Measurements from ENCODE around the gene PPP2R2D.
"Not testable (repeated sequence)": the region's sequence is repeated elsewhere in the genome, so short reads cannot be mapped to it uniquely, and the experiment has no call there.

PPP2R2D gene

DNA sequence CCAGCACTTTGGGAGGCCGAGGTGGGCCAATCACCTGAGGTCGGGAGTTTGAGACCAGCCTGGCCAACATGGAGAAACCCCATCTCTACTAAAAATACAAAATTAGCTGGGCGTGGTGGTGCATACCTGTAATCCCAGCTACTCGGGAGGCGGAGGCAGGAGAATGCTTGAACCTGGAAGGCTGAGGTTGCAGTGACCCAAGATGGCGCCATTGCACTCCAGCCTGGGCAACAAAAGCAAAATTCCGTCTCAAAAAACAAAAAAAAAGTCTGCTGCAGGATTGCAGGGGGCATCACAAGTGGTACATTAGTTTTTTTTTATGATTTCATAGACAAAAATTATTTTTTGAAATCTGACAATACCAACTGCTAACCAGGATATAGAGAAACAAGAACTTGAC is 86.0 kb downstream of the PPP2R2D start:
- CTCF ChIA-PET; H3K4me1 ChIP-seq (ENCODE audit: control extremely low read depth in 1 of 4, control insufficient read depth in 4 of 4, insufficient read depth in 4 of 4, low read length in 3 of 4); H3K9me3 ChIP-seq (ENCODE audit: control extremely low read depth in 1 of 5, control insufficient read depth in 4 of 5, insufficient read depth in 2 of 5, low read depth in 1 of 5, low read length in 4 of 5); H3K36me3 ChIP-seq (ENCODE audit: control insufficient read depth in 4 of 4, insufficient read depth in 4 of 4, low read length in 3 of 4); H3K4me3 ChIP-seq (ENCODE audit: control insufficient read depth in 1 of 7, extremely low read depth in 1 of 7, insufficient read depth in 4 of 7, low read depth in 2 of 7, low read length in 6 of 7); POLR2A ChIA-PET; DNase-seq; H3K27ac ChIP-seq (ENCODE audit: insufficient read depth in 1 of 2, low read depth in 1 of 2, low read length in 2 of 2, poor library complexity in 1 of 2, severe bottlenecking in 2 of 2): not testable (repeated sequence)
- H3K27me3 ChIP-seq (replicated peaks in 2 of 5; ENCODE audit: control insufficient read depth in 4 of 5, insufficient read depth in 5 of 5, low read length in 4 of 5) = peaks cover 2 to 21% (median 12%) of the 10 kb centered on the region in 5 experiments
- 98% methylated on average over 5 of the region's 7 CpGs for WGBS (ENCODE audit: insufficient coverage)

DNA sequence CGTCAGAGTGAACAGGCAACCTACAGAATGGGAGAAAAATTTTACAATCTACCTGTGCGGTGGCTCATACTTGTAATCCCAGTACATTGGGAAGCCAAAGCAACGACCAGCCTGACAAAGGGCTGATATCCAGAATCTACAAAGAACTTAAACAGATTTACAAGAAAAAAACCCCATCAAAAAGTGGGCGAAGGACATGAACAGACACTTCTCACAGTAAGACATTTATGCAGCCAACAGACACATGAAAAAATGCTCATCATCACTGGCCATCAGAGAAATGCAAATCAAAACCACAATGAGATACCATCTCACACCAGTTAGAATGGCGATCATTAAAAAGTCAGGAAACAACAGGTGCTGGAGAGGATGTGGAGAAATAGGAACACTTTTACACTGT is 86.5 kb downstream of the PPP2R2D start:
- H3K27me3 ChIP-seq (replicated peaks in 2 of 5; ENCODE audit: control insufficient read depth in 4 of 5, insufficient read depth in 5 of 5, low read length in 4 of 5) = peaks cover 2 to 19% (median 12%) of the 10 kb centered on the region in 5 experiments
- whole genome bisulfite sequencing (ENCODE audit: insufficient coverage) = 92% methylated on average over 3 of the region's 5 CpGs
- H3K36me3 ChIP-seq (ENCODE audit: control insufficient read depth in 4 of 4, insufficient read depth in 4 of 4, low read length in 3 of 4); H3K4me1 ChIP-seq (ENCODE audit: control extremely low read depth in 1 of 4, control insufficient read depth in 4 of 4, insufficient read depth in 4 of 4, low read length in 3 of 4); CTCF ChIA-PET; H3K9me3 ChIP-seq (ENCODE audit: control extremely low read depth in 1 of 5, control insufficient read depth in 4 of 5, insufficient read depth in 2 of 5, low read depth in 1 of 5, low read length in 4 of 5); H3K4me3 ChIP-seq (ENCODE audit: control insufficient read depth in 1 of 7, extremely low read depth in 1 of 7, insufficient read depth in 4 of 7, low read depth in 2 of 7, low read length in 6 of 7); H3K27ac ChIP-seq (ENCODE audit: insufficient read depth in 1 of 2, low read depth in 1 of 2, low read length in 2 of 2, poor library complexity in 1 of 2, severe bottlenecking in 2 of 2); POLR2A ChIA-PET; DNase-seq: not testable (repeated sequence)

DNA sequence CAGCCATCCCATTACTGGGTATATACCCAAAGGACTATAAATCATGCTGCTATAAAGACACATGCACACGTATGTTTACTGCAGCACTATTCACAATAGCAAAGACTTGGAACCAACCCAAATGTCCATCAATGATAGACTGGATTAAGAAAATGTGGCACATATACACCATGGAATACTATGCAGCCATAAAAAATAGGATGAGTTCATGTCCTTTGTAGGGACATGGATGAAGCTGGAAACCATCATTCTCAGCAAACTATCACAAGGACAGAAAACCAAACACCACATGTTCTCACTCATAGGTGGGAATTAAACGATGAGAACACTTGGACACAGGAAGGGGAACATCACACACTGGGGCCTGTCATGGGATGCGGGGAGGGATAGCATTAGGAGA is 87.0 kb downstream of the PPP2R2D start:
- POLR2A ChIA-PET; H3K9me3 ChIP-seq (ENCODE audit: control extremely low read depth in 1 of 5, control insufficient read depth in 4 of 5, insufficient read depth in 2 of 5, low read depth in 1 of 5, low read length in 4 of 5); DNase-seq; H3K4me3 ChIP-seq (ENCODE audit: control insufficient read depth in 1 of 7, extremely low read depth in 1 of 7, insufficient read depth in 4 of 7, low read depth in 2 of 7, low read length in 6 of 7); H3K36me3 ChIP-seq (ENCODE audit: control insufficient read depth in 4 of 4, insufficient read depth in 4 of 4, low read length in 3 of 4); H3K4me1 ChIP-seq (ENCODE audit: control extremely low read depth in 1 of 4, control insufficient read depth in 4 of 4, insufficient read depth in 4 of 4, low read length in 3 of 4); CTCF ChIA-PET; H3K27ac ChIP-seq (ENCODE audit: insufficient read depth in 1 of 2, low read depth in 1 of 2, low read length in 2 of 2, poor library complexity in 1 of 2, severe bottlenecking in 2 of 2): not testable (repeated sequence)
- H3K27me3 ChIP-seq (replicated peaks in 2 of 5; ENCODE audit: control insufficient read depth in 4 of 5, insufficient read depth in 5 of 5, low read length in 4 of 5) = peaks cover 2 to 16% (median 10%) of the 10 kb centered on the region in 5 experiments
- WGBS (ENCODE audit: insufficient coverage) = no CpG with 5 or more reads among the region's 3 CpGs

DNA sequence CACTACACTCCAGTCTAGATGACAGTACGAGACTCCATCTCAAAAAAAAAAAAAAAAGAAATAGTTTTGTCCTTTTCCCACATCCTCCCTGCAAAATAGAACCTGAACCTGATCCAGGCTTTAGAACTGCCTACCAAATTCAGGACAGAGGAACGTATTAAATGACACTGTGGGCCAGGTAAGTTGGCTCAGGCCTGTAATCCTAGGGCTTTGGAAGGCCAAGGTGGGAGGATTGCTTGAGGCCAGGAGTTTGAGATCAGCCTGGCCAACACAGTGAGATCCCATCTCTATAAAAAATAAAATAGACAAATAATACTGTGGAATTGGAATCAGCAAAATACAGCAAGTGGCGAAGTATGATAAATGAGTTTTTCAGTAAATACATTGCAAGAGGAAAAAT is 90.9 kb downstream of the PPP2R2D start:
- Histone ChIP-seq H3K4me1 (ENCODE audit: control extremely low read depth in 1 of 4, control insufficient read depth in 4 of 4, insufficient read depth in 4 of 4, low read length in 3 of 4) (no peaks in the 10 kb centered on the region), H3K36me3 (ENCODE audit: control insufficient read depth in 4 of 4, insufficient read depth in 4 of 4, low read length in 3 of 4) (no peaks in the 10 kb centered on the region), H3K27me3 (replicated peaks in 2 of 5; ENCODE audit: control insufficient read depth in 4 of 5, insufficient read depth in 5 of 5, low read length in 4 of 5) (peaks cover 0 to 4% (median 0%) of the 10 kb centered on the region in 5 experiments), H3K9me3 (ENCODE audit: control extremely low read depth in 1 of 5, control insufficient read depth in 4 of 5, insufficient read depth in 2 of 5, low read depth in 1 of 5, low read length in 4 of 5) (peaks cover 0 to 2% (median 0%) of the 10 kb centered on the region in 5 experiments), H3K4me3 (ENCODE audit: control insufficient read depth in 1 of 7, extremely low read depth in 1 of 7, insufficient read depth in 4 of 7, low read depth in 2 of 7, low read length in 6 of 7) (no peak overlapping the region), H3K27ac (ENCODE audit: insufficient read depth in 1 of 2, low read depth in 1 of 2, low read length in 2 of 2, poor library complexity in 1 of 2, severe bottlenecking in 2 of 2) (no peak overlapping the region)
- ChIA-PET POLR2A (no interaction called here), CTCF (no interaction called here)
- DNase-seq = no peak
- no CpG with 5 or more reads among the region's 3 CpGs for WGBS (ENCODE audit: insufficient coverage)

DNA sequence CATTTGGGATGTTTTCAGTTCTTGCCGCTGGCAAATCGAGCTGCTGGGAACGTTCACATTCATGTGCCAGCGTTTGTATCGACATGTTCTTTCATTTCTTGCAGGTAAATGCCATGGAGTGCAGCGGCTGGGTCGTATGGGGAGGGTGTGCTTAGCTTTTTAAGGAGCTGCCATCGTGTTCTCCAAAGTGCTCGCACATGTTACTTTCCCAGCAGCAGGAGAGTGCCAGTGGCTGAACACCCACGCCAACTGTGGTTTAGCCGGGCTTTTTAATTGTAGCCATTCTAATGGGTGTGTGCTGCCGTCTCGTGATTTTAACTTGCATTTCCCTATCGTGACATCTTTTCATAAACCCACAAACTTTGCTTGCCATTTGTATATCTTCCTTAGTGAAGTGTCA is 92.5 kb downstream of the PPP2R2D start:
- no peaks in the 10 kb centered on the region for H3K9me3 ChIP-seq (ENCODE audit: control extremely low read depth in 1 of 5, control insufficient read depth in 4 of 5, insufficient read depth in 2 of 5, low read depth in 1 of 5, low read length in 4 of 5)
- H3K36me3 ChIP-seq (ENCODE audit: control insufficient read depth in 4 of 4, insufficient read depth in 4 of 4, low read length in 3 of 4) = no peaks in the 10 kb centered on the region
- no peak overlapping the region for H3K4me3 ChIP-seq (ENCODE audit: control insufficient read depth in 1 of 7, extremely low read depth in 1 of 7, insufficient read depth in 4 of 7, low read depth in 2 of 7, low read length in 6 of 7)
- H3K27me3 ChIP-seq (replicated peaks in 2 of 5; ENCODE audit: control insufficient read depth in 4 of 5, insufficient read depth in 5 of 5, low read length in 4 of 5) = peaks cover 0 to 4% (median 0%) of the 10 kb centered on the region in 5 experiments
- no peak overlapping the region for H3K27ac ChIP-seq (ENCODE audit: insufficient read depth in 1 of 2, low read depth in 1 of 2, low read length in 2 of 2, poor library complexity in 1 of 2, severe bottlenecking in 2 of 2)
- ChIA-PET POLR2A (no interaction called here), CTCF (no interaction called here)
- DNase-seq = no peak
- 88% methylated on average over 11 of the region's 14 CpGs for WGBS (ENCODE audit: insufficient coverage)
- H3K4me1 ChIP-seq (ENCODE audit: control extremely low read depth in 1 of 4, control insufficient read depth in 4 of 4, insufficient read depth in 4 of 4, low read length in 3 of 4) = no peaks in the 10 kb centered on the region

DNA sequence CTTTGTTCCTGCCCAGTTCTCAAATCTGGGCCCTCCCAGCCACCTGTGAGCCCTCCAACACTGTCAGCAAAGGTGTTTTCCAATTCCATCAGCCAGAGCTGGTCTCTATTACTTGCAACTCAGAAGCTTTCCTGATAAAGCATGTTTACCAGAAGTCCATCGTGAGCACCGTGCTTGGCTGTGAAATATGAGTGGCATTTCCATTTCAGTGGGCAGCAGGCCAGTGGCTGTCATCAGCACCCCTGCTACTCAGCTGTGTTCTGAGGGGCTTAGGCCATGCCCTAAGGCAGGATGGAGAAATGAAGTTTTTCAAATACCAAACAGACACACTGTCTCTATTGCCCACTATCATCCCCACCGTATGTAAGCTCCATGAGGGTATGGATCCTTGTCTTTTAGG is 93.6 kb downstream of the PPP2R2D start:
- no peak overlapping the region for H3K27ac ChIP-seq (ENCODE audit: insufficient read depth in 1 of 2, low read depth in 1 of 2, low read length in 2 of 2, poor library complexity in 1 of 2, severe bottlenecking in 2 of 2)
- peaks cover 0 to 4% (median 0%) of the 10 kb centered on the region in 5 experiments for H3K27me3 ChIP-seq (replicated peaks in 2 of 5; ENCODE audit: control insufficient read depth in 4 of 5, insufficient read depth in 5 of 5, low read length in 4 of 5)
- H3K4me1 ChIP-seq (ENCODE audit: control extremely low read depth in 1 of 4, control insufficient read depth in 4 of 4, insufficient read depth in 4 of 4, low read length in 3 of 4) = no peaks in the 10 kb centered on the region
- no peaks in the 10 kb centered on the region for H3K9me3 ChIP-seq (ENCODE audit: control extremely low read depth in 1 of 5, control insufficient read depth in 4 of 5, insufficient read depth in 2 of 5, low read depth in 1 of 5, low read length in 4 of 5)
- H3K36me3 ChIP-seq (ENCODE audit: control insufficient read depth in 4 of 4, insufficient read depth in 4 of 4, low read length in 3 of 4) = no peaks in the 10 kb centered on the region
- ChIA-PET POLR2A (no interaction called here), CTCF (interaction anchor here (0.7 kb wide), 1 partner anchor 10 kb away, joined by 3 read pairs; no protein-coding TSS in a partner anchor)
- no peak for DNase-seq
- H3K4me3 ChIP-seq (ENCODE audit: control insufficient read depth in 1 of 7, extremely low read depth in 1 of 7, insufficient read depth in 4 of 7, low read depth in 2 of 7, low read length in 6 of 7) = no peak overlapping the region
- WGBS (ENCODE audit: insufficient coverage) = 100% methylated on average over 2 of the region's 3 CpGs

DNA sequence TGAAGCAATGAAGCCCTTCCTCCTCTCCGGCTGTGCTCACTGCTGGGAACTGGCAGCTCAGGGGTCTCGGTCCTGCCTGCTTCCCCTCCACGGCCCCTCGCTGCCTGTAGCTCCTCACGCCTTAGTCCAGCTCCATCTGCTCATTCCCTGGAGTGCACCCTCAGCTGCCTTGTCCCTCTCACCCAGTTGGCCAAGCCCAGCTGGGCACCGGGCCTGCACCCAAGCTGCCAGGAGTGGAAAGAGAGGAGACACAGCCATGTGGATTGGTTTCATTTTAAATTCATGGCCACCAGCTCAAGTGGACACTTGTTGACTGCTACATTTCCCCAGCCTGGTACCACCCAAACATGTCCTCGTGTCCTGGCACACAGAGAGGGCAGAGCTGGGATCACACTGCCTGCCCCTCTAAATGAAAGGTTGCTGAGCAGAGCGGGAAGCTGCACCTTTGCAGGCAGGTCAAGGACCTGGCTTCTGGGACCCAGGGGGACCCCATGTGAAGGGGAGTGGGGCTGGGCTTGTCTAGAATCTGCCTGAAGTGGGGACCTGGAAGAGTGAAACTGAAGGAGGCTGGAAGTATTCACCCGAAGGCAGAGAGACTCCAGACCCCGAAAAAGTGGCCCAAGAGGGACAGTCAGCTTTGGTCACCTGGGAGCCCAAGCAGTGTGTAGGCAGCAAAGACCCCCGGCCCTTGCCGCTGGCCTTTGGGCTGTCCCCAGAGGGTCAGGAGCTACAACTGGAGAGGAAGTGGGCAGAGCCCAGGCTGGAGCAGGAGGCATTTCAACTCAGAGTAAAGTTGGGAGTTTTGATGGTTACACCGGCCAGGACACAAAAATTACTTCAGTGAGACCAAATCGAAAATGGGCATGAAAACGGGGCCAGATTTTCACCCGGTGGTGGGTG is 95.9 kb downstream of the PPP2R2D start:
- no peak for DNase-seq
- POLR2A ChIA-PET = interaction anchor here (0.6 kb wide), 1 partner anchor 115 kb away, joined by 3 read pairs; no protein-coding TSS in a partner anchor

More for the DNA sequence above, 95.9 kb downstream of the PPP2R2D start:
- peaks cover 0 to 4% (median 0%) of the 10 kb centered on the region in 5 experiments for H3K27me3 ChIP-seq (replicated peaks in 2 of 5; ENCODE audit: control insufficient read depth in 4 of 5, insufficient read depth in 5 of 5, low read length in 4 of 5)
- H3K27ac ChIP-seq (ENCODE audit: insufficient read depth in 1 of 2, low read depth in 1 of 2, low read length in 2 of 2, poor library complexity in 1 of 2, severe bottlenecking in 2 of 2) = no peak overlapping the region
- H3K36me3 ChIP-seq (ENCODE audit: control insufficient read depth in 4 of 4, insufficient read depth in 4 of 4, low read length in 3 of 4) = no peaks in the 10 kb centered on the region
- CTCF ChIA-PET = interaction anchor here (0.8 to 1.1 kb wide), 2 partner anchors 16 to 17 kb away, joined by 3 read pairs; no protein-coding TSS in a partner anchor
- no peak overlapping the region for H3K4me3 ChIP-seq (ENCODE audit: control insufficient read depth in 1 of 7, extremely low read depth in 1 of 7, insufficient read depth in 4 of 7, low read depth in 2 of 7, low read length in 6 of 7)
- H3K9me3 ChIP-seq (ENCODE audit: control extremely low read depth in 1 of 5, control insufficient read depth in 4 of 5, insufficient read depth in 2 of 5, low read depth in 1 of 5, low read length in 4 of 5) = no peaks in the 10 kb centered on the region
- no peaks in the 10 kb centered on the region for H3K4me1 ChIP-seq (ENCODE audit: control extremely low read depth in 1 of 4, control insufficient read depth in 4 of 4, insufficient read depth in 4 of 4, low read length in 3 of 4)
- WGBS (ENCODE audit: insufficient coverage) = 87% methylated on average over 16 of the region's 16 CpGs

All from common myeloid progenitor, CD34-positive (primary cell).